ENCODE results near the gene NGB.
A peak's percentile ranks its signal among the peaks of the same experiment; 100 is the strongest.
"Not testable (repeated sequence)": the region's sequence is repeated elsewhere in the genome, so short reads cannot be mapped to it uniquely, and the experiment has no call there.

NGB gene

GRCh38 chr14:77271113-77271710 lies at the start of gene NGB:
Gene NGB (minus strand): TSS chr14:77271206. CDS start chr14:77270937, 269 bp downstream.
- ChIA-PET POLR2A (ENCODE audit: low non-redundant PET) (no interaction called here), CTCF (no interaction called here)
- no peak for DNase-seq (ENCODE audit: low spot score)
- no peak within 1 kb of the TSS for H3K27ac ChIP-seq
- TF ChIP-seq, protein P1, sequence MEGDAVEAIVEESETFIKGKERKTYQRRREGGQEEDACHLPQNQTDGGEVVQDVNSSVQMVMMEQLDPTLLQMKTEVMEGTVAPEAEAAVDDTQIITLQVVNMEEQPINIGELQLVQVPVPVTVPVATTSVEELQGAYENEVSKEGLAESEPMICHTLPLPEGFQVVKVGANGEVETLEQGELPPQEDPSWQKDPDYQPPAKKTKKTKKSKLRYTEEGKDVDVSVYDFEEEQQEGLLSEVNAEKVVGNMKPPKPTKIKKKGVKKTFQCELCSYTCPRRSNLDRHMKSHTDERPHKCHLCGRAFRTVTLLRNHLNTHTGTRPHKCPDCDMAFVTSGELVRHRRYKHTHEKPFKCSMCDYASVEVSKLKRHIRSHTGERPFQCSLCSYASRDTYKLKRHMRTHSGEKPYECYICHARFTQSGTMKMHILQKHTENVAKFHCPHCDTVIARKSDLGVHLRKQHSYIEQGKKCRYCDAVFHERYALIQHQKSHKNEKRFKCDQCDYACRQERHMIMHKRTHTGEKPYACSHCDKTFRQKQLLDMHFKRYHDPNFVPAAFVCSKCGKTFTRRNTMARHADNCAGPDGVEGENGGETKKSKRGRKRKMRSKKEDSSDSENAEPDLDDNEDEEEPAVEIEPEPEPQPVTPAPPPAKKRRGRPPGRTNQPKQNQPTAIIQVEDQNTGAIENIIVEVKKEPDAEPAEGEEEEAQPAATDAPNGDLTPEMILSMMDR (conservative IDR thresholded peaks at IDR 0.05; ENCODE audit: low read depth) = no peak

- DNase-seq (ENCODE audit: low spot score) = peak; percentile 93
- TF ChIP-seq, protein P1 (conservative IDR thresholded peaks at IDR 0.05; ENCODE audit: low read depth) = peak; percentile 46
- ChIA-PET CTCF (interaction anchor here (0.6 kb wide), 1 partner anchor 110 kb away, joined by 3 read pairs; no protein-coding TSS in a partner anchor), POLR2A (ENCODE audit: low non-redundant PET) (interaction anchor here (0.7 to 1.2 kb wide), 3 partner anchors 16 to 235 kb away, joined by 3 to 5 read pairs (median 3); partner anchors contain the start of genes SAMD15 and TMED8)
- peak within 1 kb of the TSS; percentile 94 for H3K27ac ChIP-seq
These were observed 49.4 kb upstream of the NGB start, which contains the start of gene POMT2 for GRCh38 chr14:77320238-77320935. Gene POMT2 (minus strand): TSS chr14:77320883. CDS start chr14:77320681, 202 bp downstream.

DNA sequence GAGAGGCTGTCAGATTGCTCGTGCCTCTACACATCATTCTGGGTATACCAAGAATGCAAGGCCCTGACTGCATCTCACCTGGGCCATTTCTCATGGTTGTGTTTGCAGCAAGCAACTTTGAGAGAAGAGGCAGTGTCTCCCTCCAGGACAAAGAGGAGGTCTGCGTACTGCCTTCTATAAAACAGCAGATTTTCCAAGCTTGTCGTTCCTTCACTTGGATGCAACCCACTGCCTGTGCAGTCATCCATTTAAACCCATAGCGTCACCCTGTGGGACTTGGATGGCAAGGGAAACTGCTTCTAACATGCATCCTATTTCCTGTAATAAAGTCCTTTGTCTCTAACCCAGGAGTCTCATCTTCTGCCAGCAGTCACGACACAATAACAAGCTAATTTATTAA lies 48.4 kb upstream of the NGB start:
- TF ChIP-seq, protein P1 (conservative IDR thresholded peaks at IDR 0.05; ENCODE audit: low read depth) = no peak
- CTCF ChIA-PET = no interaction called here
- POLR2A ChIA-PET (ENCODE audit: low non-redundant PET) = no interaction called here
- no peak for DNase-seq (ENCODE audit: low spot score)
- H3K27ac ChIP-seq = no peak overlapping the region

DNA sequence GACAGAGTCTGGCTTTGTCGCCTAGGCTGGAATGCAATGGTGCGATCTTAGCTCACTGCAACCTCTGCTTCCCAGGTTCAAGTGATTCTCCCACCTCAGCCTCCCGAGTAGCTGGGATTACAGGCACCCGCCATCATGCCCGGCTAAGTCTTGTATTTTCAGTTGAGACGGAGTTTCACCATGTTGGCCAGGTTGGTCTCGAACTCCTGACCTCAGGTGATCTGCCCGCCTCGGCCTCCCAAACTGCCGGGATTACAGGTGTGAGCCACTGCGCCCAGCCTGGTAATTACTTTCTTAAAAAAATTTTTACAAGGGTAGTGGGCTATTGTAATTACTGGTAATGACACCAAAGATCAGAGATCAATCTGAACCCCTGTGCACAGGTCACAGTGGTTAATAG lies 47.8 kb upstream of the NGB start:
- POLR2A ChIA-PET (ENCODE audit: low non-redundant PET) = not testable (repeated sequence)

DNA sequence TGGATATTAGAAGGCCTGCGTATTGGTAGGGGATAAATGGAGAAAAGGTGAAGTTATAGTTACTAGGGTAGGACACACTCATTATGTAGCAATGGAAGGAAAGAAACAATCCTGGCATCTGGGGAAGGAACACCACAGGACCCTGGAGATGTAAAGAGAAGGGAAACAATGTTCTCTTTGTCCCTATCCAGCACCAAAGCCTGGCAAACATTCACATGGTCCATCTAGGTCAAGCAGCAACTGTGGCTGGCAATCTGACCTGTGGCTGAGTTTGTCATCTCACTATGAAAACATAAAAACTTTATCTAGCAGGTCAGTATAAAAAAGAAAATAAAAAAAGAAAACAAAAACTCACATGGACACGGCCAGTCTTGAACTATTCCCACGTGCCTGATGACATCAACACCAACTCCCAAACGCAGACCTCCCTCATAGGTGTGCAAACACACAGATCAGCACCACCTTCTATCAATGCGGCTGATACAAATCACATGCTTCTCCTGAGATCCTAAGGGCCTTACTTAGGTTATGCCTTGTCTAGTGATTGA lies 47.1 kb upstream of the NGB start:
- CTCF ChIA-PET = no interaction called here
- TF ChIP-seq, protein P1 (conservative IDR thresholded peaks at IDR 0.05; ENCODE audit: low read depth) = no peak
- no peak overlapping the region for H3K27ac ChIP-seq
- POLR2A ChIA-PET (ENCODE audit: low non-redundant PET) = no interaction called here
- no peak for DNase-seq (ENCODE audit: low spot score)

More for the DNA sequence above, 47.8 kb upstream of the NGB start:
- CTCF ChIA-PET; DNase-seq (ENCODE audit: low spot score); H3K27ac ChIP-seq: not testable (repeated sequence)

DNA sequence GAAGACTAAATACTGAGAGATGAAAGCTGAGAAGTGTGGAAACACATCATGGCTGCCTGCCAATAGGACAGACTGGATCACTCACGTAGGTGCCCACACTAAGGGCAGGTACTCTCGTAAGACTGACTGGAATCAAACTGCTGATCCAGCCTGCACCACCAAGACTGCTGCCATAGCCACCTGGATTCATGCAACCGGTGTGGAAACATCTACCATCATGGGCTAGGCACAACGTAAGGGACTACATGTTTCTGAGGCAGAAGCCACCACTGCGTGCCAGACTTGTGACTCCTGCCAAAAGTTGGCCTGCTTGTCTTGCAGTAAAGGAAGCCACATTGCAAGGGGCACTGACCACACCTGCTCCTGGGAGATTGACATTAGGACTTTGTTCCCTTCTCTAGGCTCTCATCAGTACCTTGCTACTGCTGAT lies 45.9 kb upstream of the NGB start:
- peak overlapping the region; percentile 64 for H3K27ac ChIP-seq
- TF ChIP-seq, protein P1 (conservative IDR thresholded peaks at IDR 0.05; ENCODE audit: low read depth) = no peak
- ChIA-PET CTCF (interaction anchor here (0.6 to 2.6 kb wide), 5 partner anchors 10 to 165 kb away, joined by 3 to 49 read pairs (median 10); no protein-coding TSS in a partner anchor), POLR2A (ENCODE audit: low non-redundant PET) (no interaction called here)
- DNase-seq (ENCODE audit: low spot score) = no peak
